ENCODE measurements around the gene NLRC5.
"Not testable (repeated sequence)": the region's sequence is repeated elsewhere in the genome, so short reads cannot be mapped to it uniquely, and the experiment has no call there.

NLRC5 gene

DNA sequence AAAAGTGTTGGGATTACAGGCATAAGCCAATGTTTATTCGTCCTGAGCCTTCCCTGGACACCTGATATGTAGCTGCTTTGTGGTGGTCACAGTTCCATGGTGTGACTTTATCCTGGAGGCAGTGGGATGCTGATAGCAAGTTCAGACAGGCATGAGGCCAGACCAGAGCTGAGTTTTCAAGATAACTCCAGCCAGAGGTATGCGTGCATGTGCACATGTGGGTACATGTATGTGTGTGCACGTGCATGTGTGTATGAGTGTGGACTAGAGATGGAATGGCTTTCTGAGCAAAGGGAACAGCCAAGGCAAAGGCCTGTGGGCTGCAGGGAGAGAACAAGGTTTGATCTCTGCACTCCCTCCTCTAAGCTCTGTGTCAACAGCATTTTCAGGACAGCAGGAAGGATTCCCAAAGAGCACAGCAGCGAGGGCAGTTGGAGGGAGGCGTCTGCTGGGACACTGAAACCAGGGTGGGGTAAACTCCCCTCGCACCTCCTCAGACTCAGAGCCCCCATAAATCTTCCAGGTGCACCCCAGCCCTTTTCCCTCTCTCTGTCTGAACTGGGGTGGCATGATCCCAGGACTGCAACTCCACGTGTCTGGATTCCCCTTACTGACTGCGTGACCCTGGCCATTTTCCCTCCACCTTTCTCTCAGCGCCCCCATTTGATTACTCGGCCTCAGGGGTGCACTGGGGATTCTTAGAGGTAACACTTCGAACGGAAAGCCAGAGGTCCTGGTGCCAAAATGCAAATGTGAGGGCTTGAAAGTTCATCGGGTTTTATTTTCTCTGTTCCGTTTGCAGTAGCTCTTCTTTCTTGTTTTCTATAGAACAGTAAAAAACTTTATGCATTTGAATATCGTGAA is 15.3 kb downstream of the NLRC5 start:
- DNase-seq, result no peak

DNA sequence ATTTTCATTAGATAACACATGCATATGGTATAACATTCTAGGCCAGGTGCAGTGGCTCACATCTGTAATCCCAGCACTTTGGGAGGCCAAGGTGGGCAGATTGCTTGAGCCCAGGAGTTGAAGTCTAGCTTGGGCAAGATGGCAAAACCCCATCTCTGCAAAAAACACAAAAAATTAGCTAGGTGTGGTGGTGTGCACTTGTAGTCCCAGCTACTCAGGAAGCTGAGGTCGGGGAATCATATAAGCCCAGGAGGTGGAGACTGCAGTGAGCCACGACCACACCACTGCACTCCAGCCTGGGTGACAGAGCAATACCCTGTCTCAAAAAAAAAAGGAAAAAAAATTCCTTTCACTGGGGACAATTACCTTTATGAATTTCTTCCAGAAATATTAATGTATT is 16.2 kb downstream of the NLRC5 start:
- DNase-seq, result not testable (repeated sequence)

DNA sequence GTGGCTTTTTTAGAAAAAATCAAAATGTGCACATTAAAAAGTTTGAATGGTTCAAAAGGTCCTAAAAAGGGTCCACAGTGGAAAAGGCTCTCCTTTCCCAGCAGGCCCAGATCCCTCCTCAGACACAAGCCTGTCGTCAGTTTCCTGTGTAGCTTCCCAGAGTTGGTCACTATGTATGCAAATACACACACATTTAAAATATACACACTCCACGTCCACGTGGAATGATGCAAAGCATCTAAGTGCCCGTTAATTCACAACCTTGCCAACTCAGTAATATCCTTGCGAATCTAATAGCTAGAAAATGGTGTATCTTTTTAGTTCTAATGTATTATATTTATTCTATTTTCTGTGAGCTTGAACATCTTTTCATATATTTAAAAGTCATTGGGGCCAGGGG is 17.7 kb downstream of the NLRC5 start:
- no peak for DNase-seq

DNA sequence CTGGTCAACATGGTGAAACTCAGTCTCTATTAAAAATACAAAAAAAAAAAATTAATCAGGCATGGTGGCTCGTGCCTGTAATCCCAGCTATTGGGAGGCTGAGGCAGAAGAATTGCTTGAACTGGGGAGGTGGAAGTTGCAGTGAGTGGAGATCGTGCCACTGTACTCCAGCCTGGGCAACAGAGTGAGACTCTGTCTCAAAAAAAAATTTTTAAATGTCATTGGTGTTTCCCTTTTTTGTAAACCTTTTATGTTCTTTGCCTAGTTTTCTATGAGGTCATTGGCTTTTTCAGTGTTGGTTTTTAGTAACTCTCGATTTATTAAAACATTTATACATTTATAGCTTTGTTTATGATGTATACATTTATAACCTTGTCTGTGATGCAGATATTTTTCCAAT is 18.2 kb downstream of the NLRC5 start:
- no peak for DNase-seq

DNA sequence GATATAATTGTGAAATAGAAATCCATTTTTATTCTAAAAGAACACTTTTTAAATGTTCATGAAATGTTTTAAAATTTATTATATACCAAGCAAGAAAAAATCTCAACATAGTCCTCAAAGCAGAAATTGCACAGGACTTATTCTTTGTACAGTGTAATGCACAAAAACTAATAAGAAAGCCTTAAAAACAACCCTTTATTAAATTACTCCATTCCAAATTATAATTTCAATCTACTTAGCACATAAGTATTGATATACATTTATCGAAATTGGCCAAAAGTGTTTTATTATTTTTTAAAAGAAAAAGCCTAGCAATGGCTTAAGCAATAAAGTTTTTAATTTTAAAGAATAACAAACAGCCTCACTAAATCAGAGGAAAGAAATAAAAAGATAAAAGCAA is 19.1 kb downstream of the NLRC5 start:
- DNase-seq, result no peak

DNA sequence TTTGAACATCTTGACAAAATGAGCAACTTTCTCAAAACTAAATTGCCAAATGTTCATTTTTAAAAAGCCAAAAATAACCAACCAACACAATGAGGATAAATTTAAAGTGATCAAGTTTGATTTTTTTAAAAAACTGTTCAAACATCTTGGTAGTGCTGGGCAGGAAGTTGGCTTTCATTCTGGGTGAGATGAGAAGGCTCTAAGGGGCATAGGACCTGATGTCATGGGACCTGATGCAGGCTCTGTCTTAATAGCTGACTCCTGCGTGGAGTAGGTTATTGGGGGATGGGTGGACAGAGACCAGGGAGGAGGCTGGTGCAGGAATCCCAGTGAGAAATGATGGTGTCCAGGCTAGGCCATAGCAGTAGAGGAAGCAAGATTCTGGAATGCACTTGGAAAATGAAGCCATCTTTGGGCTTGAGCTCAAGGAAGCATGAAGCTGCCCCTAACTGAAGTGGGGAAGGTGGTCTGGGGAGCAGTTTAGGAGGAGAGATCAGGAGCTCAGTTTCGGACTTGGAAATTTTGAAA is 20.4 kb downstream of the NLRC5 start:
- no peak for DNase-seq

DNA sequence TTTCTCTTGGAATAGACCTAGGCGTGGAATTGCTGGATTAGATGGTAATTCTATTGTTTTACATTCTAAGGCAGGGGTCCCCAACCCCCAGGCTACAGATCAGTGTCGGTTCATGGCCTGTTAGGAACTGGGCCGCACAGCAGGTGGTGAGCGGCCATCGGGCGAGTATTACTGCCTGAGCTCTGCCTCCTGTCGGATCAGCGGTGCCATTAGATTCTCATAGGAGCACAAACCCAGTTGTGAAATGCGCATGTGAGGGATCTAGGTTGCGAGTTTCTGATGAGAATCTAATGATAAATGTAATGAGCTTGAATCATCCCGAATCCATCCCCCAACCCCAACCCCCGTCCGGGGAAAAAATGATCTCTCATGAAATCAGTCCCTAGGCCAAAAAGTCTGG is 23.0 kb downstream of the NLRC5 start:
- DNase-seq, result no peak

DNA sequence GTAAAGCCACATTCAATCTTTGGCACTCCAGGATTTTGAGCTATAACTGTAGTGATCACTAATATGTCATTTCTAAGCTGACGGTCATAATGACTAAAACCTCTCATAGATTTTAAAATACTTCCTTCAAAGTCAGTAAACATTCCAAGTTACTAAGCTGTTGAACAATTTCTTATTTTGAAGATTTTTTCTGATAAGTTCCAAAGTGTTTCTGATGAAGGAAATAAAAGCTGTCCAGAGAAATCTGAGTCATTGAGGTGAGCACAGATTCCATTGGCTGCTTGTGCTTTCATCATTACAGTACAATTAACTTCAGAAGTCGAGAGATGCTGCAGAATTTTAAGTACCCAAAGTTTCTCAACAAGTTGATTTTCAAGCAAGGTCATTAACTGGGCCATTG is 23.9 kb downstream of the NLRC5 start:
- no peak for DNase-seq

DNA sequence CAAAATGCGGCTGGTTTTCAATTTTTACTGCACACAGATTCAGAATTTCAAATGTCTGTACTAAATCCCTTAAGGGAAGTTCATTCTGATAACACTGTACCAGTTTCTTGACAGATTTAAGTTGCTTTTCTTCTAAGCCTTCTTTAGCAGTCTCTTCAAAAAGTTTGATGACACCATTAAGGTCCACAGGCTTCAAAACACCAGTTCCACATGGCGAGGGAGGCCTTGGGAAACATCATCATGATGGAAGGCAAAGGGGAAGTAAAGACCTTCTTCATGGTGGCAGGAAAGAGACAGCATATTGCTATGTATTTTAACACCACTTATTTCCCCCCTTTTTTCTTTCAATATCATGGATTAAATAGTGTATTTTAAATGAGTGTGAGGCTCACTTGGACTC is 24.5 kb downstream of the NLRC5 start:
- no peak for DNase-seq

DNA sequence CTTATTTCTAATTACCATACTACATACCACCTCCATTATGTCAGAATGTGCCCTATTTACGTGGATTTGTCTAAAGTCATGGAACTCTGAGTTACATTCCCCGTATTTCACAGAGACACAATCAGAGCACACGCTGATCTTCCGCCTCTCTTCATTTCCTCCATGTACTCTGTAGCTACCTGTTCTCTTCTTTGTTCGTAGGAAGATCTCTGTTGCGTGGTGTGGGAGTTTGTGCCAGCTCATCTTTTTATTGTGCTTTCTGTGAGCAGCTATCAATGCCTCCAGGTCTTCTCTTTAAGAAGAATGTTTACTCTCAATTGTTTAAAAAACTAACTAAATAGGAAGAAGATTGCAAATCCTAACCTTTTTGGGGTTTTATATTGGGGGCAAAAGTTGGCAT is 26.9 kb downstream of the NLRC5 start:
- no peak for DNase-seq

DNA sequence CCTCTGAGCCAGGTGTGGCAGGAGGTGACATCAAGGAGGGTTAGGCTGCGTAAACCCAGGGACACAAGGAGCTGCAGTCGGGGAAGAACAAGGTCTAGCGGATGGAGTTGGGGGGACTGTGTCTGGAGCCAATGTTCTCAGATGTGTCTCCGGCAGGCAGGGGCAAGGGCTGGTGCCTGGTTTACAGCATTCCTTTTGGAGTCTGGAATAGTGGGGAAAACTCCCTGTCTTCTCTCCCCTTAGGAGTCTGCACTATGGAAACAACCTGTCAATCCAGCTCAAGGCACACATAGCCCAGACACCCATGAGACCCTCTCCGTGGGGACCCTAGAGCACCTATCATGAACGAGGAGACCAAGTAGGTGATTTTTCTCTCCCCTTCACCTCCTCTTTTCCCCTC is 27.5 kb downstream of the NLRC5 start:
- DNase-seq, result no peak

DNA sequence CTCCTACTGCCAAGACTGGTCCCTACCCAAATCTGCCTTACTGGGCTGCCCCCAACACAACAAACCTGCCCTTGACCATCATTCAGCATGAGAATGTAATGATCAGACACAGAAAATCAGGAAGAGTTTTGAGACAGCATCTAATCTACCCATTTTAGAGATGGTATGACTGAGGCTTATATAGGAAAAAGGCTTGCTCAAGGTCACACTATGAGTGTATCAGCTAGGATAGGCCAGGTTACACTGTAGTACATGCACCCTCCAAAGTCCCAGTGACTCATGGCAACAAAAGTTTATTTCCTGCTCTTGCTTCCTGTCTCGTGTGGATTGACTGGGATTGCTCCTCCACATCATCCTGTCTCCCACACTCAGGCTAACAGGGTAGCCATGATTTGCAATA is 27.9 kb downstream of the NLRC5 start:
- no peak for DNase-seq

DNA sequence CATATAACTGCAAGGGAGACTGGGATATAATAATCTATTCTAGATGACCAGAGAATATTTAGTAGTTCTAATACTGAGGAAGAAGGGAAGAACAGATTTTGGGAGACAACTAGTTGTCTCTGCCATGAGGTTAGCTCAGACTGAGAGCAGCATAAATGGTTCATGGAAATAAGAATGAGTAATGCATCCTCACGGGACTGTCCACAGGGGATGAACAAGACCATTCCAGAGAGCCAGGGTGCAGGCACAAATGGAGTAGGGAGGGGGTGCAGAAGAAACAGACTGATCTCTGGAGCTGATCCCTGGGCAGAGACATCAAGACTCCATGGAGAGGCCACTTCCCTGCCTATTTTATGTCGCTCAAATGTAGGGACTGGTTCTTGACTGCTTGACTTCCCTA is 30.4 kb downstream of the NLRC5 start:
- no peak for DNase-seq

DNA sequence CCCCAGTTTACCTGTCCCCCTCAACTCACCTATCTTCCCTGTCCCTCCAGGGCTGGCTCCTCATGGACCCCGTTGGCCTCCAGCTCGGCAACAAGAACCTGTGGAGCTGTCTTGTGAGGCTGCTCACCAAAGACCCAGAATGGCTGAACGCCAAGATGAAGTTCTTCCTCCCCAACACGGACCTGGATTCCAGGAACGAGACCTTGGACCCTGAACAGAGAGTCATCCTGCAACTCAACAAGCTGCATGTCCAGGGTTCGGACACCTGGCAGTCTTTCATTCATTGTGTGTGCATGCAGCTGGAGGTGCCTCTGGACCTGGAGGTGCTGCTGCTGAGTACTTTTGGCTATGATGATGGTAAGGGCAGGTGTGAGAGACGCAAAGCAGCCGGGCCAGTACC is 31.3 kb downstream of the NLRC5 start:
- DNase-seq, result no peak

DNA sequence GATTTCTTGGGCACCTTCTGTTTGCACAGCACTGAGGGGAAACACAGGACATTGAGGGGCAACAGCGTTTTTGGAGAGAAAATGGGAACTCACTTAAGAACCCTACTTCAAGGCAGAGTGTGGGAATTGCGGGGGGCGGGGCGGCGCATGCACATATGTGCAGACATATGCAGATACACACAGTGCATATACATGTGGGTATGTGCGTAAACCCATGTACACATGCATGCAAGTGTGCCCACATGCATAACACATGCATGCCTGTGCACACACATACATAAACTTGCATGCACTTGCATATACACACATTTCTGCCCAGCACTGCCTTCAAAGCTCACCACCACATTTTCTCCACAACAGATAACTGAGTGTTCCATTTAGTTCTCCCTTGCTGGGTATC is 32.4 kb downstream of the NLRC5 start:
- DNase-seq, result no peak

DNA sequence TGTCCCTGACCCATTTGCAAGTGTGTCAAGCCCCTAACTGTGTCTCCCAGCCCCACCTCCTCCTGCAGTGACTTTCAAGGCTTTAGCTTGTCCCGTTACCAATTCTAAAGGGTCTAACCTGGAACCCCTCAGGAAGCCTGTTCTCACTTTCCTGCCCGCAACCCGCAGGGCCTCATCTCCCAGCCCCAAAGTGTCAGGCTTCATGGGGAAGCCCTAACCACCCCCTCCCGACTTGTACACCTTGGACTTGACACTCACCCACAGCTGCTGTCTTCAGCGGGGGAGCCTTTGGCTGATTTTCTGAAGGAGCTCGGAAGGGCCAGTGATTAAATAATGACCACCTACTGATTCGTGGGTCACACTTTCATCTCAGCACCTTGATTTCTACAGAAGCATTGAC is 33.1 kb downstream of the NLRC5 start:
- no peak for DNase-seq

DNA sequence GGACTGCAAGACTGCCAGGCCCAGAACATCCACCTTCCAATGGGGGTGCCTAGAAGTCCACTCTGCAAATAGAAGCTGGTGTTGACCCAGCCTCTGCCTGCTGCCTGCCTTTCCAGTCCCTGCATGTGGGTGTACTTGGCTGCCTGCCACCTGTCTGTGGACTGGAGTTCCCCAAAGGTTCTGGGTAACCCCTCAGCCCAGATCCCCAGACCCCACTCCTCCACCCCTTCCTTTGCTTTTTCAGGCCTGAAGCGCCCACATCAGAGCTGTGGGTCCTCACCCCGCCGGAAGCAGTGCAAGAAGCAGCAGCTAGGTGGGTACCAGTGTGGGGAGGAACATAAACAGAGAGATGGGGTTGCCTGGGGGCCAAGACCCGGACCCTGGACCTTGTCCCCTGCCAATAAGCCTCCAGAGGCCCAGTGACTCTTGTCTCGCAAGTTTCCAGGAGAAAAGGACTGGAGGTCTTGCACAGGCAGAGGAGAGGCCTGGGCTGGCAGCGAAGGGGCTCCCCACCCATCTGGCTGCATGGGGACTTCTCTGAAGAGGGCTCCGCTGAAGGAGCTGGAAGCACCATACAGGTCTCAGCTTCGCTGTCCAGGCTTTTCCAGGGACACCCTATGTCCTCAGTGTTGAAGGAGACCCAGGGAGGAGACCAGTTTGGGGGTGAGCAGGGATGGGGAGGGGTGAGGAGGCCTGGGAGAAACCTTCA is 34.3 kb downstream of the NLRC5 start:
- DNase-seq, result no peak

DNA sequence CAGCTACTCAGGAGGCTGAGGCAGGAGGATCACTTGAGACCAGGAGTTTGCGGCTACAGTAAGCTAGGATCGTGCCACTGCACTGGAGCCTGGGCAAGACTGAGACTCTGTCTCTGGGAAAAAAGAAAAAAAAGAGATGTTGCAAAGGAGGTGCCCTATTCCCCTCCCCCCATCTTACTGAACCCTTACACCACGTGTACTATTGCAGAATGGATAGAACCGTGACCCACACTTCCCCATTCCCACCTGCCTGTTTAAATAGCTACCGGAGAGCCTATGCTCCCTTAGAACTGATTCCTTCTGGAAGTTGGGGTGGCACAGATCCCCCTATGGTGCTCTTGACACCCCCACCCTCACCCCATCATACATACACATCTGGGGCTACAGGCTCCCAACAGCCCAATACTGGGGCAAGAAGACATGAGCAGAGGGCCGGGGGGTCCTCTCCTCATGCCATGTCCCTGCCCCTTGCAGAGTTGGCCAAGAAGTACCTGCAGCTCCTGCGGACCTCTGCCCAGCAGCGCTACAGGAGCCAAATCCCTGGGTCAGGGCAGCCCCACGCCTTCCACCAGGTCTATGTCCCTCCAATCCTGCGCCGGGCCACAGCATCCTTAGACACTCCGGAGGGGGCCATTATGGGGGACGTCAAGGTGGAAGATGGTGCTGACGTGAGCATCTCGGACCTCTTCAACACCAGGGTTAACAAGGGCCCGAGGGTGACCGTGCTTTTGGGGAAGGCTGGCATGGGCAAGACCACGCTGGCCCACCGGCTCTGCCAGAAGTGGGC is 35.7 kb downstream of the NLRC5 start:
- DNase-seq, result no peak

DNA sequence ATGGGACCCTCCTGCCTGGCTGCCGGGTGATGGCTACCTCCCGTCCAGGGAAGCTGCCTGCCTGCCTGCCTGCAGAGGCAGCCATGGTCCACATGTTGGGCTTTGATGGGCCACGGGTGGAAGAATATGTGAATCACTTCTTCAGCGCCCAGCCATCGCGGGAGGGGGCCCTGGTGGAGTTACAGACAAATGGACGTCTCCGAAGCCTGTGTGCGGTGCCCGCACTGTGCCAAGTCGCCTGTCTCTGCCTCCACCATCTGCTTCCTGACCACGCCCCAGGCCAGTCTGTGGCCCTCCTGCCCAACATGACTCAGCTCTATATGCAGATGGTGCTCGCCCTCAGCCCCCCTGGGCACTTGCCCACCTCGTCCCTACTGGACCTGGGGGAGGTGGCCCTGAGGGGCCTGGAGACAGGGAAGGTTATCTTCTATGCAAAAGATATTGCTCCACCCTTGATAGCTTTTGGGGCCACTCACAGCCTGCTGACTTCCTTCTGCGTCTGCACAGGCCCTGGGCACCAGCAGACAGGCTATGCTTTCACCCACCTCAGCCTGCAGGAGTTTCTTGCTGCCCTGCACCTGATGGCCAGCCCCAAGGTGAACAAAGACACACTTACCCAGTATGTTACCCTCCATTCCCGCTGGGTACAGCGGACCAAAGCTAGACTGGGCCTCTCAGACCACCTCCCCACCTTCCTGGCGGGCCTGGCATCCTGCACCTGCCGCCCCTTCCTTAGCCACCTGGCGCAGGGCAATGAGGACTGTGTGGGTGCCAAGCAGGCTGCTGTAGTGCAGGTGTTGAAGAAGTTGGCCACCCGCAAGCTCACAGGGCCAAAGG is 36.8 kb downstream of the NLRC5 start:
- no peak for DNase-seq

DNA sequence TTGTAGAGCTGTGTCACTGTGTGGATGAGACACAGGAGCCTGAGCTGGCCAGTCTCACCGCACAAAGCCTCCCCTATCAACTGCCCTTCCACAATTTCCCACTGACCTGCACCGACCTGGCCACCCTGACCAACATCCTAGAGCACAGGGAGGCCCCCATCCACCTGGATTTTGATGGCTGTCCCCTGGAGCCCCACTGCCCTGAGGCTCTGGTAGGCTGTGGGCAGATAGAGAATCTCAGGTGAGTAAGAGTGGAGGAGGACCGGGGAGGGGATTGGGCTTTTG is 37.4 kb downstream of the NLRC5 start:
- DNase-seq, result no peak

DNA sequence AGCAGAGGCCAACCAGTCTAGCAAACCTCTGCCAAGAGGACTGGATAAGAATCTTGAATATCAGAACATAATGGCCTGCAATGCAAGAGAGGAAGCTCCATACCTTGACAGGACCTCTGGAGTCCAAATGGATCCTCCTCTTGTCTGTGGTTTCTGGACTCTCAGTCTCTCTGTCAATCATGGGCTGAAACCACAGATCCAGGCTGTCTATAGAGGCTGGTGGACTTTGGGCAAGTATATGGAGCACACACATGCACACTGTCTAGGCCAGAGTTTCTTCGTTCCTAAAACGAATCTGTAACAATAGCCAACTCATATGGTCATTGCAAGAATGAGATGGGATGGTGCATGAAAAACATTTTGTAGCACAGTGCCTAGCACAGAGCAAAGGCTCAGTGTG is 37.7 kb downstream of the NLRC5 start:
- DNase-seq, result no peak

DNA sequence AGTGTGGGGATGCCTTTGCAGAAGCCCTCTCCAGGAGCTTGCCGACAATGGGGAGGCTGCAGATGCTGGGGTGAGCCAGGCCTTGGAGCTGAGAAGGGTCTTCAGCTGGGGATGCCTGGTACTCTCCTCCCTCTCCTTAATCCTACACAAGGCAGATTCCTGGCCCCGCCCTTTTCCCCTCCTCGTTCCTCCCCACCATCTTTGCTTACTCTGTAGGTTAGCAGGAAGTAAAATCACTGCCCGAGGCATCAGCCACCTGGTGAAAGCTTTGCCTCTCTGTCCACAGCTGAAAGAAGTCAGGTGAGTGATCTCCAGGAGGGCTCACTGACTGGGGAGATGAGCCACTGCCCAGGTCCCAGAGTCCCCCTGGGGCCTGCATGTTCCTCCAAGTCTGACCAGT is 38.7 kb downstream of the NLRC5 start:
- no peak for DNase-seq

Data from NCI-H510A (cell line).